WERI-Rb-1 (cell line): ENCODE data around the gene CHD6.

Experiments used
- DNase-seq: peaks from one replicate; pipeline ENCODE4 v3.0.0-alpha.2; 2020
- H3K27ac ChIP-seq: fragments of 250-450 bp; sonication (Bioruptor Pico); 2 replicates; pipeline ENCODE4 v1.5.1; 2020; ENCODE audit warnings: mild to moderate bottlenecking, moderate library complexity
- H3K27me3 ChIP-seq: fragments of 250-450 bp; sonication (Bioruptor Pico); 2 replicates; pipeline ENCODE4 v1.5.1; 2021; ENCODE audit warnings: mild to moderate bottlenecking, low read depth, moderate library complexity; ENCODE audit not compliant: insufficient read depth, severe bottlenecking
- H3K36me3 ChIP-seq: fragments of 250-450 bp; sonication (Bioruptor Pico); 2 replicates; pipeline ENCODE4 v1.5.1; 2020; ENCODE audit warnings: mild to moderate bottlenecking, moderate library complexity
- H3K4me3 ChIP-seq: 2 replicates; pipeline ENCODE4 v1.5.1; 2011; ENCODE audit warnings: low read depth, mild to moderate bottlenecking, control low read depth, low read length
- H3K9me3 ChIP-seq: fragments of 250-450 bp; sonication (Bioruptor Pico); 2 replicates; pipeline ENCODE4 v1.5.1; 2021; ENCODE audit warnings: mild to moderate bottlenecking, moderate library complexity; ENCODE audit not compliant: severe bottlenecking
- TF ChIP-seq, protein P1 (sequence below): IDR thresholded peaks from 2 replicates; pipeline ENCODE4 v1.5.1; 2011; ENCODE audit warnings: low read depth, mild to moderate bottlenecking, control low read depth, inconsistent platforms, low read length

Gene CHD6

DNA sequence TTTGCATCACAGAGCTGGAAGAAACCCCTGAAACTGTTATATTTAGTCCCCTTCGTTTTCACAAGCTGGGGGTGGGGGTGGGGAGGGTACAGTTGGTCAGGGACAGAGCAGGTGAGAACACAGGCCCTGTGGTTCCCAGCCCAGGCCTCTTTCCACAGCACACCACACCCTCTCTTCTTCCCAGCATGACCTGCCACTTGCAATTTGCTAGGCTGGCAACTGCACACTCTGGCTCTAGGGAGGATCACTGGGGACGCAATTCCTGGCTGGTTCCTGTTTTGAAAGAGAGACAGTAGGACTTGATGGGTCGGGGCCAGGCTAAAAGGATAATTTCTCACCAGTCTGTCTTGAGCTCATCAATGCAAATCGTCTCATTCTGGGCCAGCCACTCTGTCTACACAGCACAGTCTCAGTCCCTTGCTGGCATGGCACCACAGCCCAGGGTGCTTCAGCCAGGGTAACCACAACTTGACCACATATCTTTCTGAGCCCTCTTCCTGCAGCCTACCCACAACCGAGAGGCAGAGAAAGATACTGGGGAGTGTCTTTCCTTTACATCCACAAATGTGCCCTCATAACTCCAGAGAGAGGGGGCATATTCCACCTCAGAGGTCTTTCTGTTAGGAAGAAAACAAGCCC is 209.9 kb downstream of the CHD6 start:
- H3K4me3 ChIP-seq, result no peak overlapping the region
- no peak for DNase-seq
- peaks cover 90% of the 10 kb centered on the region for H3K36me3 ChIP-seq
- no peaks in the 10 kb centered on the region for H3K27me3 ChIP-seq
- TF ChIP-seq, protein P1, sequence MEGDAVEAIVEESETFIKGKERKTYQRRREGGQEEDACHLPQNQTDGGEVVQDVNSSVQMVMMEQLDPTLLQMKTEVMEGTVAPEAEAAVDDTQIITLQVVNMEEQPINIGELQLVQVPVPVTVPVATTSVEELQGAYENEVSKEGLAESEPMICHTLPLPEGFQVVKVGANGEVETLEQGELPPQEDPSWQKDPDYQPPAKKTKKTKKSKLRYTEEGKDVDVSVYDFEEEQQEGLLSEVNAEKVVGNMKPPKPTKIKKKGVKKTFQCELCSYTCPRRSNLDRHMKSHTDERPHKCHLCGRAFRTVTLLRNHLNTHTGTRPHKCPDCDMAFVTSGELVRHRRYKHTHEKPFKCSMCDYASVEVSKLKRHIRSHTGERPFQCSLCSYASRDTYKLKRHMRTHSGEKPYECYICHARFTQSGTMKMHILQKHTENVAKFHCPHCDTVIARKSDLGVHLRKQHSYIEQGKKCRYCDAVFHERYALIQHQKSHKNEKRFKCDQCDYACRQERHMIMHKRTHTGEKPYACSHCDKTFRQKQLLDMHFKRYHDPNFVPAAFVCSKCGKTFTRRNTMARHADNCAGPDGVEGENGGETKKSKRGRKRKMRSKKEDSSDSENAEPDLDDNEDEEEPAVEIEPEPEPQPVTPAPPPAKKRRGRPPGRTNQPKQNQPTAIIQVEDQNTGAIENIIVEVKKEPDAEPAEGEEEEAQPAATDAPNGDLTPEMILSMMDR, result no peak
- no peak overlapping the region for H3K27ac ChIP-seq
- no peaks in the 10 kb centered on the region for H3K9me3 ChIP-seq

DNA sequence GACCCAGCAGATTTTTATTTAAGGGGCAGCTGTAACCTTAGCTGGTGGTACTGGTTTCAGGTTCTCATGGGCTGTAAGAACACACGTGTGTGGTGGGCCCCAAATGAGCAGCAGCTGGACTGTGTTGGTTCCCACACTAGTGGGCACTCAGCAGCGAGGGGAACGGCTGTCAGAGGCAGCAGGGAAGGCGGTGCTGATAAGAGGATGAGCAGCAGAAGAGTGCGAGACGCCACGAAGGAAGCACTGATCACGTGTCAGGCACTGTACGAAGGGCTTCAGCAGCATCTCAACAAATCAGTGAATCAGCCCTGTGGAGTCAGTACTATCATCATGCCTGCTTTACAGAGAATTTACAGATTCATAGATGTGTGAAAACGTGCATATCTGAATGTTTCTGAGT is 210.6 kb downstream of the CHD6 start:
- peaks cover 87% of the 10 kb centered on the region for H3K36me3 ChIP-seq
- no peak overlapping the region for H3K27ac ChIP-seq
- TF ChIP-seq, protein P1, result no peak

DNA sequence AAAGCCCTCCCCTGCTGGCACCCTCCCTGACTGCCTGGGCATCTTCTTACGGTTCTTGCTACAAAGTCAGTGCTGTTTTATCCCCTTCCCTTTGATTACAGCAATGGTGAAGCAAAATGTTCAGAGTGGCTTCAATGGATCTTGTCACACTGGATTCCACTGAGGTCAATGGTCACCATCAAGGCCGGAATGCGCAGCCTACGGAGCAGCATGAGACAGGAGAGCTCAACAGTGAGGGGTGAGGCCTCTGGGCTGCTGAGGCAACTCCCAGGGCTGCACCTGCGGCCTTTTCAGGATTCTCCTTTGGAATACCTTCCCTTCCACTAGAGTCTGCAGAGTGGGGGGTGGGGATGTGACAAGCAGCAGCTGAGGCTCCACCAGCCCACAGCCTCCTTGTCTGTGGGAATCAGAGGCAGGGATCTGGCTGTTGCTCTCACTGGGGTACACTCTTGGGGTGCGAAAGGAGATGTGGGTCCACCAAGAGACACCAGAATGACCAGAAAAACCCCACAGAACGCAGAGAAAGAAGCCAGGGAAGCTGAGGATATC is 211.2 kb downstream of the CHD6 start:
- H3K36me3 ChIP-seq, result peaks cover 82% of the 10 kb centered on the region
- no peaks in the 10 kb centered on the region for H3K27me3 ChIP-seq
- DNase-seq, result no peak
- no peak overlapping the region for H3K27ac ChIP-seq
- no peaks in the 10 kb centered on the region for H3K9me3 ChIP-seq
- TF ChIP-seq, protein P1, result no peak
- H3K4me3 ChIP-seq, result no peak overlapping the region

More for the DNA sequence above, 210.6 kb downstream of the CHD6 start:
- DNase-seq, result peak; percentile 23
- H3K9me3 ChIP-seq, result no peaks in the 10 kb centered on the region
- H3K4me3 ChIP-seq, result no peak overlapping the region
- H3K27me3 ChIP-seq, result no peaks in the 10 kb centered on the region

DNA sequence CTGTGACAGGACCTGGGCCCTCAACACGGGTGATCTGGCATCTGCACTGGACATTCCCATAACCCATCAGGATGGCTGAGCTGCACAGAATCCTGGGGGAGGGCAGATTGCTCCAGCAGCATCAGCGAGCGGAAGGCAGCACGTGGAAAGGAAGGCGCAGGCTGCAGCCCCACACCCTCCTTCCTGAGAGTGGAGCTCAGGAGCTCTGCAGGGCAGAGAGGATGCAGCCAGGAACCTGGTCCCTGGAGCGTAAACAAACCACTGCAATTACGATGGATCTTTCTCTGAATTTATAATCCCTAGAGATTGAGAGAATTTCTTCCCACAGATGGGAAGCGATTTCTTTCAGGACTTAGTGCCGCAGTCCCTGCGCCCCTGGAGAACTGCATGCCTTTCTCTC is 211.8 kb downstream of the CHD6 start:
- TF ChIP-seq, protein P1, result no peak
- H3K27me3 ChIP-seq, result no peaks in the 10 kb centered on the region
- H3K4me3 ChIP-seq, result no peak overlapping the region
- peaks cover 77% of the 10 kb centered on the region for H3K36me3 ChIP-seq
- no peak overlapping the region for H3K27ac ChIP-seq
- H3K9me3 ChIP-seq, result no peaks in the 10 kb centered on the region
- no peak for DNase-seq

DNA sequence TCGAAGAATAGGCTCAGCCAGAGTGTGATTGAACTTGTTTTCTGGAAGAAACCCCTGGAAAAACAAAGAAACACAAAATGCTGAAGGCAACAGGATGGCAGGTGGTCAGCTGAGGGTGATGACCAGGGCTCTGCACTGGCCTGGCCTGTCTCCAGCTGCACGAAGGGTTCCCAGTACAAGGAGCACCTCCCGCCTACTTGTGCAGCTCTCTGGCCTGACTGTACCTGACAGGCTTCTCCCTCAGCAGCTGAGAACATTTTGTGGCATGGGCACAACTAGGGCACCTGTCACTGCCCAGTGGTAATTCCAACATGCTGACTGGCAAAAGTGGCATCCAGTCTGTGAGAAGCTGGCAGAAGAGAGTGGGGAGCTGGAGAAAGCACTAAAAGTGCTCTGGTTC is 212.7 kb downstream of the CHD6 start:
- Histone ChIP-seq H3K27me3 (no peaks in the 10 kb centered on the region), H3K27ac (no peak overlapping the region), H3K36me3 (peaks cover 69% of the 10 kb centered on the region), H3K9me3 (no peaks in the 10 kb centered on the region), H3K4me3 (no peak overlapping the region)
- TF ChIP-seq, protein P1, result no peak
- DNase-seq, result no peak

DNA sequence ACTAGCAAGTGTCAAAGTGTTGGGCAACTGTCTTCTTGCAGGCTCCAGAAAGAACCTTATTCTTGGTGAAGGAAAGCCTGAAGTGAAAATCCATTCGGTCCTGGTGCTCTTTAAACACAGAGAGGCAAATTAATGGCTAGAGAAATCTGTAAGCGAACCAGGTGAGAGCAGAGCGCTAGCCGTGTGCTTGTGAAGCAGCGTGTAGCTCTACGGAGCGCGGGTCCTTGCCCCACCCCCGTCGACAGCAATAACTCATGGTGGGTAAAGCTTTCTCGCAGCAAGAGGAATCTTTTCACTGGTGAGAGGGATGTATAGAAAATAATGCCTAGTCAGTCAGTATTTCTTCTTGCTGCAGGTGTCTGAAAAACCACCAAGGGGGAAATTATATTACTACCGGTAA is 214.6 kb downstream of the CHD6 start:
- H3K27ac ChIP-seq, result no peak overlapping the region
- peaks cover 51% of the 10 kb centered on the region for H3K36me3 ChIP-seq
- TF ChIP-seq, protein P1, result no peak
- H3K9me3 ChIP-seq, result no peaks in the 10 kb centered on the region
- DNase-seq, result no peak
- H3K4me3 ChIP-seq, result no peak overlapping the region
- no peaks in the 10 kb centered on the region for H3K27me3 ChIP-seq
